H9 (cell line): Measurements from ENCODE around the gene LRRK1. TPM values are rescaled to one million over a fixed set of nuclear protein-coding genes. Genes with fewer than 3 reads are reported as not detected.

Experiments
- DNase-seq: peaks from one replicate; pipeline ENCODE4 v3.0.0-alpha.2; 2017
- H2AFZ ChIP-seq: one replicate; pipeline ENCODE4 v1.6.1; 2013; ENCODE audit warnings: mild to moderate bottlenecking, low read length, control low read depth, moderate library complexity
- H2AK5ac ChIP-seq: 2 replicates; pipeline ENCODE4 v1.6.1; 2013; ENCODE audit warnings: low read length, control low read depth, mixed read lengths; ENCODE audit not compliant: insufficient read length
- H2BK120ac ChIP-seq: one replicate; pipeline ENCODE4 v1.6.1; 2013; ENCODE audit warnings: low read depth, mild to moderate bottlenecking, low read length, control low read depth, inconsistent platforms; ENCODE audit not compliant: poor library complexity, severe bottlenecking
- H2BK12ac ChIP-seq: 2 replicates; pipeline ENCODE4 v1.6.1; 2013; ENCODE audit warnings: low read length, control low read depth, mixed read lengths, low read depth; ENCODE audit not compliant: insufficient read length
- H2BK15ac ChIP-seq: 2 replicates; pipeline ENCODE4 v1.6.1; 2013; ENCODE audit warnings: low read depth, low read length, control low read depth
- H2BK20ac ChIP-seq: one replicate; pipeline ENCODE4 v1.6.1; 2013; ENCODE audit warnings: low read depth, mild to moderate bottlenecking, low read length, control low read depth, inconsistent platforms; ENCODE audit not compliant: poor library complexity, severe bottlenecking
- H2BK5ac ChIP-seq: 2 replicates; pipeline ENCODE4 v1.6.1; 2013; ENCODE audit warnings: low read length, control low read depth, mixed read lengths; ENCODE audit not compliant: insufficient read length
- H3K14ac ChIP-seq: 2 replicates; pipeline ENCODE4 v1.6.1; 2013; ENCODE audit warnings: low read length, control low read depth; ENCODE audit not compliant: insufficient read depth
- H3K18ac ChIP-seq: 2 replicates; pipeline ENCODE4 v1.6.1; 2013; ENCODE audit warnings: low read depth, mild to moderate bottlenecking, mixed read lengths, low read length, control low read depth; ENCODE audit not compliant: insufficient read length
- H3K23ac ChIP-seq: 2 replicates; pipeline ENCODE4 v1.6.1; 2013; ENCODE audit warnings: low read length, control low read depth, mixed read lengths, low read depth; ENCODE audit not compliant: insufficient read length
- H3K23me2 ChIP-seq: 2 replicates; pipeline ENCODE4 v1.6.1; 2013; ENCODE audit warnings: low read depth, mild to moderate bottlenecking, mixed read lengths, low read length, control low read depth; ENCODE audit not compliant: insufficient read length, poor library complexity, severe bottlenecking
- H3K27ac ChIP-seq: 2 replicates; pipeline ENCODE4 v1.5.1; 2013; ENCODE audit warnings: low read length, control low read depth, mixed read lengths, low read depth; ENCODE audit not compliant: insufficient read length
- H3K27me3 ChIP-seq: 2 replicates; pipeline ENCODE4 v1.6.1; 2013; ENCODE audit warnings: low read length, control low read depth, inconsistent platforms; ENCODE audit not compliant: insufficient read depth
- H3K4ac ChIP-seq: 2 replicates; pipeline ENCODE4 v1.6.1; 2013; ENCODE audit warnings: low read depth, mild to moderate bottlenecking, control low read depth, inconsistent platforms, low read length, moderate library complexity
- H3K4me1 ChIP-seq: 2 replicates; pipeline ENCODE4 v1.6.1; 2013; ENCODE audit warnings: low read length, control low read depth, inconsistent platforms; ENCODE audit not compliant: insufficient read depth
- H3K4me2 ChIP-seq: 2 replicates; pipeline ENCODE4 v1.6.1; 2013; ENCODE audit warnings: low read length, control low read depth, mixed read lengths; ENCODE audit not compliant: insufficient read length, insufficient read depth
- H3K56ac ChIP-seq: 2 replicates; pipeline ENCODE4 v1.6.1; 2013; ENCODE audit warnings: low read depth, mild to moderate bottlenecking, mixed read lengths, low read length, control low read depth; ENCODE audit not compliant: insufficient read length
- H3K79me1 ChIP-seq: 2 replicates; pipeline ENCODE4 v1.6.1; 2013; ENCODE audit warnings: low read depth, mild to moderate bottlenecking, moderate library complexity, low read length, control low read depth, inconsistent platforms; ENCODE audit not compliant: insufficient read depth, poor library complexity, severe bottlenecking
- H3K79me2 ChIP-seq: 2 replicates; pipeline ENCODE4 v1.6.1; 2013; ENCODE audit warnings: low read length, control low read depth, inconsistent platforms; ENCODE audit not compliant: insufficient read depth
- H3K9ac ChIP-seq: 2 replicates; pipeline ENCODE4 v1.6.1; 2013; ENCODE audit warnings: low read length, control low read depth, mixed read lengths; ENCODE audit not compliant: insufficient read length; ENCODE audit errors: extremely low read depth
- H3K9me3 ChIP-seq: one replicate; pipeline ENCODE4 v1.6.1; 2013; ENCODE audit warnings: low read depth, low read length, inconsistent platforms; ENCODE audit not compliant: control insufficient read depth
- H3T11ph ChIP-seq: one replicate; pipeline ENCODE4 v1.6.1; 2013; ENCODE audit warnings: mild to moderate bottlenecking, low read length, control low read depth, inconsistent platforms
- H4K20me1 ChIP-seq: one replicate; pipeline ENCODE4 v1.6.1; 2013; ENCODE audit not compliant: control insufficient read depth, insufficient read length, insufficient read depth
- H4K5ac ChIP-seq: 2 replicates; pipeline ENCODE4 v1.6.1; 2013; ENCODE audit warnings: low read depth, mild to moderate bottlenecking, mixed read lengths, low read length, control low read depth; ENCODE audit not compliant: insufficient read length
- H4K8ac ChIP-seq: replicated peaks from 2 replicates; pipeline ENCODE4 v1.6.1; 2013; ENCODE audit warnings: low read length, control low read depth, mixed read lengths, low read depth; ENCODE audit not compliant: insufficient read length
- H4K91ac ChIP-seq: 2 replicates; pipeline ENCODE4 v1.6.1; 2013; ENCODE audit warnings: low read depth, mild to moderate bottlenecking, moderate library complexity, mixed read lengths, low read length, control low read depth; ENCODE audit not compliant: insufficient read length
- H3K27ac Mint-ChIP-seq, 3 experiments: 2 replicates in 2 of 3; 3 replicates in 1 of 3; pipeline ENCODE4 v1.8.0; 2020 to 2021; ENCODE audit warnings: mixed read lengths in 3 of 3, mild to moderate bottlenecking in 1 of 3, moderate library complexity in 1 of 3
- H3K27me3 Mint-ChIP-seq: 2 replicates; pipeline ENCODE4 v1.8.0; 2021; ENCODE audit warnings: low read depth, mild to moderate bottlenecking, moderate library complexity, mixed read lengths
- H3K36me3 Mint-ChIP-seq, 3 experiments: 2 replicates in 2 of 3; 3 replicates in 1 of 3; pipeline ENCODE4 v1.8.0; 2020 to 2021; ENCODE audit warnings: low read depth in 3 of 3, mixed read lengths in 3 of 3; ENCODE audit not compliant: insufficient read depth in 1 of 3
- H3K4me1 Mint-ChIP-seq, 2 experiments: 2 replicates each; pipeline ENCODE4 v1.8.0; 2020; ENCODE audit warnings: mixed read lengths in 2 of 2
- H3K4me3 Mint-ChIP-seq, 2 experiments: 2 replicates in 1 of 2; 3 replicates in 1 of 2; pipeline ENCODE4 v1.8.0; 2020 to 2021; ENCODE audit warnings: mild to moderate bottlenecking in 2 of 2, mixed read lengths in 2 of 2, moderate library complexity in 1 of 2
- H3K9me3 Mint-ChIP-seq, 2 experiments: 2 replicates in 1 of 2; 3 replicates in 1 of 2; pipeline ENCODE4 v1.8.0; 2020; ENCODE audit warnings: mild to moderate bottlenecking in 2 of 2, mixed read lengths in 2 of 2, moderate library complexity in 1 of 2
- WGBS: extraction: QIAGEN DNeasy Blood & Tissue Kit; methylation state at CpG from one replicate; pipeline ENCODE4 v1.1.7; 2013; ENCODE audit warnings: missing lambda C conversion rate, low lambda C conversion rate, mixed read lengths; ENCODE audit not compliant: insufficient read length; ENCODE audit errors: extremely low coverage; 5-methylcytosine and 5-hydroxymethylcytosine counted together
- total RNA-seq: library from RNA; stranded (reverse); gene quantifications from 2 replicates; pipeline ENCODE4 v1.2.1, GENCODE V29; 2021
- TF ChIP-seq, protein P1 (sequence below): fragments of 200-600 bp; sonication (generic); conservative IDR thresholded peaks from 3 replicates; pipeline ENCODE4 v1.8.0; 2021; ENCODE audit warnings: antibody characterized with exemption, mild to moderate bottlenecking

The LRRK1 gene
- total RNA-seq, 1 experiment from 2014 or later = 4.0 TPM

DNA sequence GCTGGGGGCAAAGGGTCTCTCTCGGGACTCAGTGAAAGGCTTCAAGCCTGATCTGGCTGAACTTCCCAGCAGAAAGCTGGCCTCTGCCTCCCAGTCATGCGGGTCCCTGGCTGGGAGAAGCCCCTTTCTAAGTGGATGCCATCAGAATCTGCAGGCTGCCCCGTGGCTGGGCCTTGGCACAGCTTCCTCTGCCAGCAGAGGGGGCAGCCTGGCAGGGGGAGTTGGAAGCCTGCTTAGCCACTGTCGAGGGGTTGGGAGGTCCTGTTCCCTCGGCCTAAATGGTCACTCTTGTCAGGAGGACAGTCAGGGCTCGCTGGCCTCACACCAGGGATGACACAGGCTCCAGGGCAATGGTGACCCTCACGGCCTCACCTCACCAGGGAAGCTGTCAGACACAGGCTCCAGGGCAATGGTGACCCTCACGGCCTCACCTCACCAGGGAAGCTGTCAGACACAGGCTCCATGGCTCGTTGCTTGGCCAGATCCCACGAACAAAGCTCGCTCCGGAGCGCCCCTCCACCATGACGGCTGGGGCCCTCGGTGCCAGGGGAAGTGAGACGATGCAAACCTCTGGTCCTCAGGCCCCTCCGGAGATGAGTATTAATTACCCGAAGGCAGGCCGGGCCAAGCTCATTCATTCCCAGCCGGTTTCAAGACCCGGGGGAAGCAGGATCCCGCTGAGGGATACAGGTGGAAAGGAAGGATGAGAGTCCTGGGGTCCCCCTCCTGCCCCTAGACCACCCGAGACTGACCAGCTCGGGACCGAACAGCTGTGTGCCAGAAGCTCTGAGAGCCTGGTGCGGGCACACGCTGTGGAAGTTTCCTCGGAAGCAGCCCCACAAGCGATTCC, 181.7 kb downstream of the LRRK1 start:
- H3K14ac ChIP-seq = no peak overlapping the region; the same call in 1 of the 2 replicates
- no peak overlapping the region for H3K27ac ChIP-seq
- H4K20me1 ChIP-seq = no peaks in the 10 kb centered on the region
- no peak overlapping the region for H3K18ac ChIP-seq
- no peak overlapping the region for H2AK5ac ChIP-seq
- no peak overlapping the region for H2BK20ac ChIP-seq
- Mint-ChIP-seq H3K27ac (no peak overlapping the region), H3K27me3 (peaks cover 3% of the 10 kb centered on the region; the same call in 1 of the 2 replicates), H3K4me3 (no peak overlapping the region), H3K4me1 (peaks cover 9 to 10% of the 10 kb centered on the region in 2 experiments), H3K36me3 (no peaks in the 10 kb centered on the region; a peak in 1 of 7 replicates), H3K9me3 (no peaks in the 10 kb centered on the region; a peak in 2 of 5 replicates)
- no peaks in the 10 kb centered on the region for H3K9me3 ChIP-seq
- H4K91ac ChIP-seq = no peak overlapping the region
- no peak overlapping the region for H3K23ac ChIP-seq
- H2BK5ac ChIP-seq = no peak overlapping the region
- H2AFZ ChIP-seq = no peak overlapping the region
- H3K56ac ChIP-seq = no peak overlapping the region
- no peak overlapping the region for H4K5ac ChIP-seq
- H3K79me2 ChIP-seq = no peaks in the 10 kb centered on the region
- H3K27me3 ChIP-seq = no peaks in the 10 kb centered on the region
- no peak overlapping the region for H3K9ac ChIP-seq
- no peak overlapping the region for H3K4ac ChIP-seq
- no peaks in the 10 kb centered on the region for H3K23me2 ChIP-seq
- no peaks in the 10 kb centered on the region for H3K79me1 ChIP-seq
- no peak overlapping the region for H2BK120ac ChIP-seq
- TF ChIP-seq, protein P1, sequence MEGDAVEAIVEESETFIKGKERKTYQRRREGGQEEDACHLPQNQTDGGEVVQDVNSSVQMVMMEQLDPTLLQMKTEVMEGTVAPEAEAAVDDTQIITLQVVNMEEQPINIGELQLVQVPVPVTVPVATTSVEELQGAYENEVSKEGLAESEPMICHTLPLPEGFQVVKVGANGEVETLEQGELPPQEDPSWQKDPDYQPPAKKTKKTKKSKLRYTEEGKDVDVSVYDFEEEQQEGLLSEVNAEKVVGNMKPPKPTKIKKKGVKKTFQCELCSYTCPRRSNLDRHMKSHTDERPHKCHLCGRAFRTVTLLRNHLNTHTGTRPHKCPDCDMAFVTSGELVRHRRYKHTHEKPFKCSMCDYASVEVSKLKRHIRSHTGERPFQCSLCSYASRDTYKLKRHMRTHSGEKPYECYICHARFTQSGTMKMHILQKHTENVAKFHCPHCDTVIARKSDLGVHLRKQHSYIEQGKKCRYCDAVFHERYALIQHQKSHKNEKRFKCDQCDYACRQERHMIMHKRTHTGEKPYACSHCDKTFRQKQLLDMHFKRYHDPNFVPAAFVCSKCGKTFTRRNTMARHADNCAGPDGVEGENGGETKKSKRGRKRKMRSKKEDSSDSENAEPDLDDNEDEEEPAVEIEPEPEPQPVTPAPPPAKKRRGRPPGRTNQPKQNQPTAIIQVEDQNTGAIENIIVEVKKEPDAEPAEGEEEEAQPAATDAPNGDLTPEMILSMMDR = no peak
- no peaks in the 10 kb centered on the region for H3K4me1 ChIP-seq
- H4K8ac ChIP-seq = no peak overlapping the region
- no CpG with 5 or more reads among the region's 29 CpGs for WGBS
- H3K4me2 ChIP-seq = no peak overlapping the region
- H2BK12ac ChIP-seq = no peak overlapping the region
- DNase-seq = no peak
- H3T11ph ChIP-seq = no peak overlapping the region
- no peak overlapping the region for H2BK15ac ChIP-seq
